SK-N-SH treated with all-trans-retinoic acid at 6 μM for 48 hours (cell line): ENCODE measurements around the gene CBARP.

Experiments
- ATAC-seq: fragments of 200-7000 bp; cut with Tn5 transposase; 3 replicates; pipeline ENCODE4 v1.9.1; 2020; ENCODE audit warnings: mild to moderate bottlenecking, moderate library complexity
- CREB5 ChIP-seq: fragments of 250-450 bp; sonication (Bioruptor Pico); IDR thresholded peaks from 2 replicates; pipeline ENCODE4 v1.5.1; 2020; ENCODE audit warnings: low read depth, mild to moderate bottlenecking, moderate library complexity
- CSDC2 ChIP-seq: fragments of 250-450 bp; sonication (Bioruptor Pico); IDR thresholded peaks from 2 replicates; pipeline ENCODE4 v1.5.0; 2020; ENCODE audit warnings: mild to moderate bottlenecking, moderate library complexity
- CSRNP3 ChIP-seq: fragments of 250-450 bp; sonication (Bioruptor Pico); IDR thresholded peaks from 2 replicates; pipeline ENCODE4 v1.5.1; 2021; ENCODE audit warnings: mild to moderate bottlenecking, moderate library complexity
- ESRRG ChIP-seq: fragments of 250-450 bp; sonication (Bioruptor Pico); IDR thresholded peaks from 2 replicates; pipeline ENCODE4 v1.6.1; 2021; ENCODE audit warnings: mild to moderate bottlenecking
- GLIS3 ChIP-seq: fragments of 250-450 bp; sonication (Bioruptor Pico); IDR thresholded peaks from 2 replicates; pipeline ENCODE4 v1.5.0; 2020; ENCODE audit warnings: mild to moderate bottlenecking, moderate library complexity
- ISL1 ChIP-seq: fragments of 250-450 bp; sonication (Bioruptor Pico); IDR thresholded peaks from 2 replicates; pipeline ENCODE4 v2.1.2; 2022; ENCODE audit warnings: mild to moderate bottlenecking, moderate library complexity
- PATZ1 ChIP-seq: fragments of 250-450 bp; sonication (Bioruptor Pico); IDR thresholded peaks from 2 replicates; pipeline ENCODE4 v1.8.0; 2020; ENCODE audit warnings: mild to moderate bottlenecking, moderate library complexity, borderline replicate concordance
- POU6F1 ChIP-seq: fragments of 250-450 bp; sonication (Bioruptor Pico); IDR thresholded peaks from 2 replicates; pipeline ENCODE4 v1.8.0; 2021; ENCODE audit warnings: low read depth, mild to moderate bottlenecking, moderate library complexity, borderline replicate concordance
- PPARA ChIP-seq: fragments of 250-450 bp; sonication (Bioruptor Pico); IDR thresholded peaks from 2 replicates; pipeline ENCODE4 v1.5.0; 2020; ENCODE audit warnings: mild to moderate bottlenecking, borderline replicate concordance
- TCF4 ChIP-seq: fragments of 250-450 bp; sonication (Bioruptor Pico); IDR thresholded peaks from 2 replicates; pipeline ENCODE4 v1.8.0; 2021; ENCODE audit warnings: mild to moderate bottlenecking, moderate library complexity, borderline replicate concordance
- TOX ChIP-seq: fragments of 250-450 bp; sonication (Bioruptor Pico); IDR thresholded peaks from 2 replicates; pipeline ENCODE4 v1.8.0; 2021; ENCODE audit warnings: mild to moderate bottlenecking, moderate library complexity, borderline replicate concordance
- TSHZ2 ChIP-seq: fragments of 250-450 bp; sonication (Bioruptor Pico); IDR thresholded peaks from 2 replicates; pipeline ENCODE4 v1.5.0; 2020; ENCODE audit warnings: mild to moderate bottlenecking, moderate library complexity
- ZFP3 ChIP-seq: fragments of 250-450 bp; sonication (Bioruptor Pico); IDR thresholded peaks from 2 replicates; pipeline ENCODE4 v1.5.0; 2020; ENCODE audit warnings: mild to moderate bottlenecking, moderate library complexity
- ZNF565 ChIP-seq: fragments of 450-650 bp; formaldehyde crosslinking; conservative IDR thresholded peaks from 2 replicates; pipeline ENCODE4 v1.5.0; 2020; ENCODE audit warnings: low read depth, mild to moderate bottlenecking, moderate library complexity
- ZNF8 ChIP-seq: fragments of 450-650 bp; formaldehyde crosslinking; IDR thresholded peaks from 2 replicates; pipeline ENCODE4 v1.5.0; 2020; ENCODE audit warnings: mild to moderate bottlenecking, moderate library complexity

Gene CBARP

GRCh38 chr19:1260749-1261537 is 23.1 kb upstream of the CBARP start:
- TF ChIP-seq CSRNP3 (CRISPR knock-in tag) (no peak), TCF4 (no peak), ZFP3 (CRISPR knock-in tag) (peak; percentile 86), CSDC2 (CRISPR knock-in tag) (no peak), PATZ1 (peak; percentile 91; the same call in 1 of the 2 replicates), TOX (no peak), POU6F1 (CRISPR knock-in tag) (no peak), ESRRG (no peak)
- TF ChIP-seq, all 23 proteins: peak for 2
- peak; percentile 76 for ATAC-seq

- ATAC-seq = peak; percentile 21
Measured at GRCh38 chr19:1259876-1260748, 22.3 kb upstream of the CBARP start.

GRCh38 chr19:1259206-1259875 is 21.5 kb upstream of the CBARP start:
- ATAC-seq = peak; percentile 16
- TF ChIP-seq TSHZ2 (no peak), ZNF565 (peak; percentile 58; the same call in 1 of the 2 replicates), PPARA (no peak), TOX (peak; percentile 36; the same call in 1 of the 2 replicates), GLIS3 (peak; percentile 94), ZNF8 (CRISPR knock-in tag) (peak; percentile 35; the same call in 1 of the 2 replicates), ESRRG (peak; percentile 78; the same call in 1 of the 2 replicates), CSDC2 (CRISPR knock-in tag) (no peak), CSRNP3 (CRISPR knock-in tag) (0 out of 2 replicates have a peak, but pooled peaks have one; percentile 59), CREB5 (CRISPR knock-in tag) (peak; percentile 63)

More at GRCh38 chr19:1259876-1260748, 22.3 kb upstream of the CBARP start:
- 0 out of 2 replicates have a peak, but pooled peaks have one; percentile 15 for TF ChIP-seq CREB5 (CRISPR knock-in tag)
- TF ChIP-seq CSRNP3 (CRISPR knock-in tag) = peak; percentile 30; the same call in 1 of the 2 replicates
- no peak for TF ChIP-seq ISL1 (CRISPR knock-in tag)
